Caco-2 (cell line): ENCODE data around the gene SART3. TPM values are rescaled to one million over a fixed set of nuclear protein-coding genes. Genes with fewer than 3 reads are reported as not detected.

Experiments
- BruUV-seq: library from RNA; stranded (reverse); fragments of 400-500 nt; replicated peaks from 2 replicates; lab custom pipeline; 2021; lab: Mats Ljungman, UMichigan
- CTCF ChIA-PET: fragments of 300-600 bp; sonication (Branson Sonifier 250); formaldehyde crosslinking; loops from one replicate; lab custom pipeline; 2022; ENCODE audit warnings: antibody characterized with exemption; lab: Charles Lee
- POLR2A ChIA-PET: fragments of 300-600 bp; sonication (Branson Sonifier 250); formaldehyde crosslinking; loops from one replicate; lab custom pipeline; 2022; ENCODE audit warnings: antibody characterized with exemption; lab: Charles Lee
- DNase-seq, 2 experiments: peaks; one replicate each; pipeline versions ENCODE4 v3.0.0 to v3.0.0-alpha.2; 2020 to 2022
- H3K27me3 ChIP-seq: replicated peaks from 2 replicates; pipeline ENCODE4 v1.6.0; 2011; ENCODE audit warnings: low read length; ENCODE audit not compliant: control insufficient read depth, insufficient read depth
- H3K36me3 ChIP-seq: 2 replicates; pipeline ENCODE4 v1.5.1; 2011; ENCODE audit warnings: low read length; ENCODE audit not compliant: control insufficient read depth, insufficient read depth
- H3K4me1 ChIP-seq: fragments of 250-450 bp; sonication (Bioruptor Pico); 2 replicates; pipeline ENCODE4 v1.5.1; 2020; ENCODE audit warnings: mild to moderate bottlenecking
- H3K4me3 ChIP-seq: 2 replicates; pipeline ENCODE4 v1.5.1; 2011; ENCODE audit warnings: low read depth, mild to moderate bottlenecking, control low read depth, low read length
- H3K9me3 ChIP-seq: fragments of 250-450 bp; sonication (Bioruptor Pico); 2 replicates; pipeline ENCODE4 v1.5.1; 2020; ENCODE audit warnings: mild to moderate bottlenecking, moderate library complexity
- H3K27ac Mint-ChIP-seq: one replicate; pipeline ENCODE4 v1.8.0; 2022; ENCODE audit warnings: mixed read lengths; ENCODE audit not compliant: unreplicated experiment
- H3K27me3 Mint-ChIP-seq: one replicate; pipeline ENCODE4 v1.8.0; 2022; ENCODE audit warnings: mixed read lengths; ENCODE audit not compliant: insufficient read depth, unreplicated experiment
- H3K36me3 Mint-ChIP-seq: one replicate; pipeline ENCODE4 v1.8.0; 2022; ENCODE audit warnings: mild to moderate bottlenecking, mixed read lengths; ENCODE audit not compliant: insufficient read depth, unreplicated experiment
- H3K4me1 Mint-ChIP-seq: one replicate; pipeline ENCODE4 v1.8.0; 2022; ENCODE audit warnings: low read depth, mixed read lengths; ENCODE audit not compliant: unreplicated experiment
- H3K4me3 Mint-ChIP-seq: one replicate; pipeline ENCODE4 v1.8.0; 2022; ENCODE audit warnings: mild to moderate bottlenecking, moderate library complexity, mixed read lengths; ENCODE audit not compliant: unreplicated experiment
- H3K9me3 Mint-ChIP-seq: one replicate; pipeline ENCODE4 v1.8.0; 2022; ENCODE audit warnings: mixed read lengths; ENCODE audit not compliant: unreplicated experiment
- CTCF ChIP-seq, 2 experiments: fragments of 200-600 bp in 1 of 2; IDR thresholded peaks; 1 replicate in 1 of 2; 2 replicates in 1 of 2; pipeline versions ENCODE4 v1.5.1 to v1.8.0; 2011 to 2022; ENCODE audit warnings: antibody characterized with exemption in 1 of 2, control low read depth in 1 of 2, inconsistent platforms in 1 of 2, low read depth in 1 of 2, low read length in 1 of 2, mild to moderate bottlenecking in 1 of 2, moderate library complexity in 1 of 2; ENCODE audit not compliant: insufficient read depth in 1 of 2, severe bottlenecking in 1 of 2, unreplicated experiment in 1 of 2
- intact Hi-C: fragments of 100-400 bp; cut with micrococcal nuclease; formaldehyde crosslinking; loops from one replicate; pipeline ENCODE4 v1.10.0; 2022; ENCODE audit not compliant: unreplicated experiment
- total RNA-seq: library from RNA; stranded (reverse); gene quantifications from 2 replicates; pipeline ENCODE4 v1.2.3, GENCODE V29; 2022

Gene SART3
- total RNA-seq, 1 experiment from 2014 or later, result 77.3 TPM

GRCh38 chr12:108523365-108523764 lies 37.6 kb downstream of the SART3 start:
- no peaks in the 10 kb centered on the region for H3K4me1 ChIP-seq
- peaks cover 5% of the 10 kb centered on the region for H3K36me3 ChIP-seq
- H3K27me3 ChIP-seq, result no peaks in the 10 kb centered on the region
- Mint-ChIP-seq H3K27ac (no peak overlapping the region), H3K4me1 (no peaks in the 10 kb centered on the region), H3K27me3 (no peaks in the 10 kb centered on the region), H3K36me3 (peaks cover 85% of the 10 kb centered on the region), H3K4me3 (no peak overlapping the region), H3K9me3 (no peaks in the 10 kb centered on the region)
- intact Hi-C loops, result no loop called here
- no peak for TF ChIP-seq CTCF (IDR thresholded peaks at IDR 0.05; ENCODE audit: insufficient read depth in 1 of 2, low read depth in 1 of 2, low read length in 1 of 2, severe bottlenecking in 1 of 2, unreplicated experiment in 1 of 2)
- ChIA-PET POLR2A (no interaction called here), CTCF (no interaction called here)
- DNase-seq, result no peak
- BruUV-seq, result no TSS peak
- H3K4me3 ChIP-seq, result no peak overlapping the region
- H3K9me3 ChIP-seq, result no peaks in the 10 kb centered on the region

GRCh38 chr12:108519558-108519957 lies 41.4 kb downstream of the SART3 start:
- H3K9me3 Mint-ChIP-seq, result no peaks in the 10 kb centered on the region
- TF ChIP-seq CTCF (IDR thresholded peaks at IDR 0.05; ENCODE audit: insufficient read depth in 1 of 2, low read depth in 1 of 2, low read length in 1 of 2, severe bottlenecking in 1 of 2, unreplicated experiment in 1 of 2), result peak in 1 of 2 experiments; percentile 16
- peaks cover 18% of the 10 kb centered on the region for H3K4me1 Mint-ChIP-seq
- intact Hi-C loops, result loop anchor here (10.0 kb wide), 1 partner anchor 455 kb away; no protein-coding TSS in a partner anchor
- H3K36me3 ChIP-seq, result peaks cover 1% of the 10 kb centered on the region
- no peak overlapping the region for H3K4me3 Mint-ChIP-seq
- peak in 1 of 2 experiments; percentile 40 for DNase-seq
- H3K27me3 ChIP-seq, result no peaks in the 10 kb centered on the region
- BruUV-seq, result no TSS peak
- no peaks in the 10 kb centered on the region for H3K4me1 ChIP-seq
- H3K9me3 ChIP-seq, result no peaks in the 10 kb centered on the region
- CTCF ChIA-PET, result interaction anchor here (0.6 kb wide), 1 partner anchor 214 kb away, joined by 4 read pairs; no protein-coding TSS in a partner anchor
- POLR2A ChIA-PET, result interaction anchor here (0.6 kb wide), 1 partner anchor 556 kb away, joined by 7 read pairs; no protein-coding TSS in a partner anchor
- H3K27ac Mint-ChIP-seq, result no peak overlapping the region
- H3K36me3 Mint-ChIP-seq, result peaks cover 80% of the 10 kb centered on the region
- no peaks in the 10 kb centered on the region for H3K27me3 Mint-ChIP-seq
- H3K4me3 ChIP-seq, result no peak overlapping the region

GRCh38 chr12:108518716-108519496 lies 42.1 kb downstream of the SART3 start:
- BruUV-seq, result no TSS peak
- Mint-ChIP-seq H3K9me3 (no peaks in the 10 kb centered on the region), H3K27me3 (no peaks in the 10 kb centered on the region), H3K4me3 (no peak overlapping the region), H3K27ac (no peak overlapping the region), H3K4me1 (peaks cover 18% of the 10 kb centered on the region), H3K36me3 (peaks cover 82% of the 10 kb centered on the region)
- POLR2A ChIA-PET, result no interaction called here
- no peaks in the 10 kb centered on the region for H3K27me3 ChIP-seq
- intact Hi-C loops, result loop anchor here (10.0 kb wide), 1 partner anchor 454 kb away; no protein-coding TSS in a partner anchor
- CTCF ChIA-PET, result no interaction called here
- TF ChIP-seq CTCF (IDR thresholded peaks at IDR 0.05; ENCODE audit: insufficient read depth in 1 of 2, low read depth in 1 of 2, low read length in 1 of 2, severe bottlenecking in 1 of 2, unreplicated experiment in 1 of 2), result no peak
- no peaks in the 10 kb centered on the region for H3K9me3 ChIP-seq
- no peaks in the 10 kb centered on the region for H3K4me1 ChIP-seq
- peaks cover 1% of the 10 kb centered on the region; the same call in 1 of the 2 replicates for H3K36me3 ChIP-seq
- DNase-seq, result no peak
- no peak overlapping the region for H3K4me3 ChIP-seq
